AG09319 (cell line): ENCODE results near the gene CCDC81.
"Not testable (repeated sequence)": the region's sequence is repeated elsewhere in the genome, so short reads cannot be mapped to it uniquely, and the experiment has no call there.

ENCODE experiments used
- DNase-seq: peaks from one replicate; pipeline ENCODE4 v3.0.0-alpha.2; 2010; ENCODE audit warnings: low read depth; ENCODE audit errors: extremely low read depth
- CTCF ChIP-seq: IDR thresholded peaks from 2 replicates; pipeline ENCODE4 v1.5.1; 2011; ENCODE audit warnings: low read depth, mild to moderate bottlenecking, inconsistent platforms, low read length, moderate library complexity

Gene CCDC81

GRCh38 chr11:86374586-86374985 is at the start of gene CCDC81:
Gene CCDC81 (plus strand): TSS chr11:86374887. CDS start chr11:86375164, 277 bp downstream.
- DNase-seq = no peak
- TF ChIP-seq CTCF = no peak

GRCh38 chr11:86335131-86335767 is 39.4 kb upstream of the CCDC81 start:
- TF ChIP-seq CTCF = no peak
- no peak for DNase-seq

GRCh38 chr11:86337227-86337626 is 37.5 kb upstream of the CCDC81 start:
- TF ChIP-seq CTCF = no peak
- DNase-seq = no peak

GRCh38 chr11:86341382-86341781 is 33.3 kb upstream of the CCDC81 start:
- no peak for DNase-seq
- no peak for TF ChIP-seq CTCF

DNA sequence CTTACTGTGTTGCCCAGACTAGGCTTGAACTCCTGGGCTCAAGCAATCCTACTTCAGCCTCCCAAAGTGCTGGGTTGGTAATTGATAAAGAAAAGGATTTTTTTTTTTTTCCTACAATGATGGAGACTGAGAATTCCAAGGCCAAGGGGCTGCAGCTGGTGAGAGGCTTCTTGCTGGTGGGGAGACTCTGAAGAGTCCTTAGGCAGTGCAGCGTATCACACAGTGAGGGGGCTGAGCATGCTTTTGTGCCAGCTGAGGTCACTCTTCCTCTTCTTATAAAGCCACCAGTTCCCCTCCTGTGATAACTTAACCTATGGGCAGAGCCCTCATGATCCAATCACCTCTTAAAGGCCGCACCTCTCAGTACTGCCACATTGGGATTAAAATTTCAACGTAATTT is 28.2 kb upstream of the CCDC81 start:
- DNase-seq = no peak

GRCh38 chr11:86355256-86355655 is 19.4 kb upstream of the CCDC81 start:
- no peak for TF ChIP-seq CTCF
- no peak for DNase-seq

More for the DNA sequence above, 28.2 kb upstream of the CCDC81 start:
- no peak for TF ChIP-seq CTCF

GRCh38 chr11:86357412-86357811 is 17.3 kb upstream of the CCDC81 start:
- DNase-seq = not testable (repeated sequence)

DNA sequence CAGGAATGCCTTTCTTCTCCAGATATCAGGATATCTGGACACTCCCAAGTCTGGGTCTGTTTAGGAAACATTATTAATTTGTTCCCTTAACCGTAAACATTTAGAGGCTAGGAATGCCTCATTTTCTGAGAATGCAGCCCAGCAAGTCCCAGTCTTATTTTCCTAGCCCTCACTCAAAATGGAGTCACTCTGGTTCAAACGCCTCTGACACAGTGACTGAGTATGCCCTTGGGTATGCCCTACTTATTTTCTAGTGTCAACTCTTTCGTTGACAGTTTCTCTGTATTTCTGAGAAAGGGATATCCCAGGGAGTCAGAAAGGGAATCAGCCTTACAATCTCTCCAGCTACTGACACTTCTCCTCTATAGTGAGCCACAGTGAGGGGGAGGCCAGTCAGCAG is 16.0 kb upstream of the CCDC81 start:
- no peak for TF ChIP-seq CTCF

More for the DNA sequence above, 16.0 kb upstream of the CCDC81 start:
- DNase-seq = no peak
